Chondrocyte (in vitro differentiated cells): ENCODE data around the gene PPP2R5C. TPM values are rescaled to one million over a fixed set of nuclear protein-coding genes. Genes with fewer than 3 reads are reported as not detected.

Experiments used
- DNase-seq: peaks from one replicate; pipeline ENCODE4 v3.0.0; 2021; ENCODE audit warnings: mixed read lengths, low spot score
- H3K27ac Mint-ChIP-seq: one replicate; pipeline ENCODE4 v1.8.0; 2021; ENCODE audit warnings: mild to moderate bottlenecking, moderate library complexity, mixed read lengths; ENCODE audit not compliant: unreplicated experiment
- H3K27me3 Mint-ChIP-seq: 2 replicates; pipeline ENCODE4 v1.8.0; 2021; ENCODE audit warnings: low read depth, mixed read lengths
- H3K36me3 Mint-ChIP-seq: 2 replicates; pipeline ENCODE4 v1.8.0; 2021; ENCODE audit warnings: low read depth, mixed read lengths
- H3K4me1 Mint-ChIP-seq: 2 replicates; pipeline ENCODE4 v1.8.0; 2021; ENCODE audit warnings: low read depth, mild to moderate bottlenecking, mixed read lengths
- H3K4me3 Mint-ChIP-seq: one replicate; pipeline ENCODE4 v1.8.0; 2021; ENCODE audit warnings: mild to moderate bottlenecking, moderate library complexity, mixed read lengths; ENCODE audit not compliant: unreplicated experiment
- H3K9me3 Mint-ChIP-seq: 2 replicates; pipeline ENCODE4 v1.8.0; 2021; ENCODE audit warnings: low read depth, mixed read lengths
- total RNA-seq: library from RNA; stranded (reverse); gene quantifications from 3 replicates; pipeline ENCODE4 v1.2.1, GENCODE V29; 2021
- TF ChIP-seq, protein P1 (sequence below): fragments of 200-600 bp; sonication (generic); IDR thresholded peaks from 2 replicates; pipeline ENCODE4 v1.5.0; 2021; ENCODE audit warnings: antibody characterized with exemption, mild to moderate bottlenecking, moderate library complexity

PPP2R5C gene
- total RNA-seq, 1 donor from 2014 or later = 95.0 TPM

GRCh38 chr14:101840649-101841369, 79.3 kb downstream of the PPP2R5C start:
- no peaks in the 10 kb centered on the region for H3K27me3 Mint-ChIP-seq
- TF ChIP-seq, protein P1, sequence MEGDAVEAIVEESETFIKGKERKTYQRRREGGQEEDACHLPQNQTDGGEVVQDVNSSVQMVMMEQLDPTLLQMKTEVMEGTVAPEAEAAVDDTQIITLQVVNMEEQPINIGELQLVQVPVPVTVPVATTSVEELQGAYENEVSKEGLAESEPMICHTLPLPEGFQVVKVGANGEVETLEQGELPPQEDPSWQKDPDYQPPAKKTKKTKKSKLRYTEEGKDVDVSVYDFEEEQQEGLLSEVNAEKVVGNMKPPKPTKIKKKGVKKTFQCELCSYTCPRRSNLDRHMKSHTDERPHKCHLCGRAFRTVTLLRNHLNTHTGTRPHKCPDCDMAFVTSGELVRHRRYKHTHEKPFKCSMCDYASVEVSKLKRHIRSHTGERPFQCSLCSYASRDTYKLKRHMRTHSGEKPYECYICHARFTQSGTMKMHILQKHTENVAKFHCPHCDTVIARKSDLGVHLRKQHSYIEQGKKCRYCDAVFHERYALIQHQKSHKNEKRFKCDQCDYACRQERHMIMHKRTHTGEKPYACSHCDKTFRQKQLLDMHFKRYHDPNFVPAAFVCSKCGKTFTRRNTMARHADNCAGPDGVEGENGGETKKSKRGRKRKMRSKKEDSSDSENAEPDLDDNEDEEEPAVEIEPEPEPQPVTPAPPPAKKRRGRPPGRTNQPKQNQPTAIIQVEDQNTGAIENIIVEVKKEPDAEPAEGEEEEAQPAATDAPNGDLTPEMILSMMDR = no peak
- H3K36me3 Mint-ChIP-seq = peaks cover 3% of the 10 kb centered on the region
- no peaks in the 10 kb centered on the region for H3K9me3 Mint-ChIP-seq
- H3K4me3 Mint-ChIP-seq = no peak overlapping the region
- no peak overlapping the region for H3K27ac Mint-ChIP-seq
- no peak for DNase-seq
- H3K4me1 Mint-ChIP-seq = peaks cover 33% of the 10 kb centered on the region

GRCh38 chr14:101843038-101843437, 81.5 kb downstream of the PPP2R5C start:
- H3K27me3 Mint-ChIP-seq = no peaks in the 10 kb centered on the region
- peaks cover 19% of the 10 kb centered on the region for H3K4me1 Mint-ChIP-seq
- H3K36me3 Mint-ChIP-seq = peaks cover 3% of the 10 kb centered on the region
- DNase-seq = no peak
- H3K27ac Mint-ChIP-seq = no peak overlapping the region
- H3K9me3 Mint-ChIP-seq = no peaks in the 10 kb centered on the region
- H3K4me3 Mint-ChIP-seq = no peak overlapping the region
- TF ChIP-seq, protein P1 = no peak

DNA sequence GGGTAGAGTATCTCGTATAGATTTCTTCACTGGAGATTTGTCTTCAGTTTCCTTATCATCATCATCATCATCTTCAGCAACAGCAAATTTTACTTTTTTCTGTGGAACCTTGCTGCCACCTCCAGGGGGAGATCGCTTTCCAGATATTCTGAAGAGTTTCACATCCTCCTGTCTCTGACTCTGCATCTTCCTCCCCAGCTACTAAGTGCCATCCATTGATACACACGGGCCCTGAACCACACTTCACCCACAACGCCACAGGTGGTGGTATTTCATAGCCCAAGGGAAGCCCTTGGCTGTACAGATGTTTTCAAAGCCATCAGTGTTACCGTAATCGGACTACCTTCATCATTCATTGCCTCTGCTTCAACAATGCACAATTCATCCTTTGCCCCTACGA, 82.2 kb downstream of the PPP2R5C start:
- TF ChIP-seq, protein P1 = peak; percentile 45
- Mint-ChIP-seq H3K4me3 (no peak overlapping the region), H3K9me3 (no peaks in the 10 kb centered on the region), H3K27me3 (no peaks in the 10 kb centered on the region), H3K36me3 (peaks cover 3% of the 10 kb centered on the region), H3K27ac (no peak overlapping the region), H3K4me1 (peaks cover 16% of the 10 kb centered on the region)
- DNase-seq = no peak

- Mint-ChIP-seq H3K27ac (no peak overlapping the region), H3K9me3 (no peaks in the 10 kb centered on the region), H3K27me3 (no peaks in the 10 kb centered on the region), H3K36me3 (peaks cover 3% of the 10 kb centered on the region), H3K4me3 (no peak overlapping the region), H3K4me1 (peaks cover 16% of the 10 kb centered on the region)
- DNase-seq = no peak
- TF ChIP-seq, protein P1 = no peak
Measured at GRCh38 chr14:101844219-101844618, 82.7 kb downstream of the PPP2R5C start.

- H3K4me1 Mint-ChIP-seq = peaks cover 17% of the 10 kb centered on the region
- H3K27ac Mint-ChIP-seq = no peak overlapping the region
- TF ChIP-seq, protein P1 = no peak
- H3K27me3 Mint-ChIP-seq = no peaks in the 10 kb centered on the region
- no peak for DNase-seq
- H3K4me3 Mint-ChIP-seq = no peak overlapping the region
- peaks cover 3% of the 10 kb centered on the region for H3K36me3 Mint-ChIP-seq
- H3K9me3 Mint-ChIP-seq = no peaks in the 10 kb centered on the region
Measured at GRCh38 chr14:101844751-101845150, 83.2 kb downstream of the PPP2R5C start.
